HG03442 (cell line): ENCODE results near the gene PTTG1IP2.

Experiments
- ATAC-seq: cut with Tn5 transposase; IDR thresholded peaks from one replicate; pipeline ENCODE4 v1.9.1; 2021; ENCODE audit warnings: mild to moderate bottlenecking, moderate library complexity; ENCODE audit not compliant: unreplicated experiment

The PTTG1IP2 gene

GRCh38 chr7:90552521-90552920 lies 83.1 kb downstream of the PTTG1IP2 start:
- no peak for ATAC-seq

DNA sequence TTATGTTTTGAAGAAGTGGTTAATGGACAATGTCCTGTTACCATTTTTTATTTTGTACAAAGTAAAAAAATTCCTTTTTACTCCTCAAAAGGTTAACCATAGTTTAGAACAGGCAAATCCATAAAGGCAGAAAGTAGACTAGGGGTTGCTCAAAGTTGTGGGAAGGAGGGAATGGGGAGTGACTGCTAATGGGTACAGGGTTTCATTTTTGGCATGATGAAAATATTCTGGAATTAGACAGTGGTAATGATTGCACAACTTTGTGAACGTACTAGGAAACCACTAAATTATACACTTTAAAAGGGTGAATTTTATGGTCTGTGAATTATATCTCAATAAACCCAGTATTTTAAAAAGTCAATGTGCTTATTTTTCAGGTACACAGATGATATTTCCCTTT lies 91.3 kb downstream of the PTTG1IP2 start:
- no peak for ATAC-seq
